Epithelial cell of proximal tubule (primary cell): ENCODE results near the gene PTPRJ. TPM values are rescaled to one million over a fixed set of nuclear protein-coding genes. Genes with fewer than 3 reads are reported as not detected.

Experiments used
- DNase-seq: peaks from one replicate; pipeline ENCODE4 v3.0.0-alpha.2; 2011; ENCODE audit warnings: low read depth
- H3K4me3 ChIP-seq: 2 replicates; pipeline ENCODE4 v1.5.1; 2011; ENCODE audit warnings: low read depth, mild to moderate bottlenecking, low read length
- total RNA-seq: library from RNA; depleted of rRNA; stranded (reverse); fragments of >200 nt; gene quantifications from 2 replicates; pipeline ENCODE4 v1.2.3, GENCODE V29; 2015
- TF ChIP-seq, protein P1 (sequence below): conservative IDR thresholded peaks from 2 replicates; pipeline ENCODE4 v1.5.1; 2012; ENCODE audit warnings: low read depth, mild to moderate bottlenecking, low read length

The PTPRJ gene
- total RNA-seq, 1 donor from 2014 or later = 43.9 TPM

DNA sequence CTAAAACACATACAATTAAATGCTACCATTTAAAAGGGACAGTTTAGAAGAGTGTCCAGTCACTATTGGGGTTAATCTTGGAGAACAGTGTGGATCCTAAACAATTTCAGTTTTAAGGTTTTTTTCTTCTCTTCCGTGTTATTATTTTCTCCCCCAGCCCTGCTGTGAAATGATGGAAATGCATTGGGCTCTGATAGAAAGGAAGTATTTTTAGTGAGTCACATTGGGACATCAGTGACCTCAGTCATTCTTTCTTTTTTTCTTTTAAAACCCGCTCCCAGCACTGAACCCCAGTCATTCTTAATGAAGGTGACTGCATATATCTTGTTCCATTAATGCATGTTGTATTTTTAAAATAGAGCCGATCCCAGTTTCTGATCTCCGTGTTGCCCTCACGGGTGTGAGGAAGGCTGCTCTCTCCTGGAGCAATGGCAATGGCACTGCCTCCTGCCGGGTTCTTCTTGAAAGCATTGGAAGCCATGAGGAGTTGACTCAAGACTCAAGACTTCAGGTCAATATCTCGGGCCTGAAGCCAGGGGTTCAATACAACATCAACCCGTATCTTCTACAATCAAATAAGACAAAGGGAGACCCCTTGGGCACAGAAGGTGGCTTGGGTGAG is 143.0 kb downstream of the PTPRJ start:
- TF ChIP-seq, protein P1, sequence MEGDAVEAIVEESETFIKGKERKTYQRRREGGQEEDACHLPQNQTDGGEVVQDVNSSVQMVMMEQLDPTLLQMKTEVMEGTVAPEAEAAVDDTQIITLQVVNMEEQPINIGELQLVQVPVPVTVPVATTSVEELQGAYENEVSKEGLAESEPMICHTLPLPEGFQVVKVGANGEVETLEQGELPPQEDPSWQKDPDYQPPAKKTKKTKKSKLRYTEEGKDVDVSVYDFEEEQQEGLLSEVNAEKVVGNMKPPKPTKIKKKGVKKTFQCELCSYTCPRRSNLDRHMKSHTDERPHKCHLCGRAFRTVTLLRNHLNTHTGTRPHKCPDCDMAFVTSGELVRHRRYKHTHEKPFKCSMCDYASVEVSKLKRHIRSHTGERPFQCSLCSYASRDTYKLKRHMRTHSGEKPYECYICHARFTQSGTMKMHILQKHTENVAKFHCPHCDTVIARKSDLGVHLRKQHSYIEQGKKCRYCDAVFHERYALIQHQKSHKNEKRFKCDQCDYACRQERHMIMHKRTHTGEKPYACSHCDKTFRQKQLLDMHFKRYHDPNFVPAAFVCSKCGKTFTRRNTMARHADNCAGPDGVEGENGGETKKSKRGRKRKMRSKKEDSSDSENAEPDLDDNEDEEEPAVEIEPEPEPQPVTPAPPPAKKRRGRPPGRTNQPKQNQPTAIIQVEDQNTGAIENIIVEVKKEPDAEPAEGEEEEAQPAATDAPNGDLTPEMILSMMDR = no peak
- no peak overlapping the region for H3K4me3 ChIP-seq
- DNase-seq = no peak

DNA sequence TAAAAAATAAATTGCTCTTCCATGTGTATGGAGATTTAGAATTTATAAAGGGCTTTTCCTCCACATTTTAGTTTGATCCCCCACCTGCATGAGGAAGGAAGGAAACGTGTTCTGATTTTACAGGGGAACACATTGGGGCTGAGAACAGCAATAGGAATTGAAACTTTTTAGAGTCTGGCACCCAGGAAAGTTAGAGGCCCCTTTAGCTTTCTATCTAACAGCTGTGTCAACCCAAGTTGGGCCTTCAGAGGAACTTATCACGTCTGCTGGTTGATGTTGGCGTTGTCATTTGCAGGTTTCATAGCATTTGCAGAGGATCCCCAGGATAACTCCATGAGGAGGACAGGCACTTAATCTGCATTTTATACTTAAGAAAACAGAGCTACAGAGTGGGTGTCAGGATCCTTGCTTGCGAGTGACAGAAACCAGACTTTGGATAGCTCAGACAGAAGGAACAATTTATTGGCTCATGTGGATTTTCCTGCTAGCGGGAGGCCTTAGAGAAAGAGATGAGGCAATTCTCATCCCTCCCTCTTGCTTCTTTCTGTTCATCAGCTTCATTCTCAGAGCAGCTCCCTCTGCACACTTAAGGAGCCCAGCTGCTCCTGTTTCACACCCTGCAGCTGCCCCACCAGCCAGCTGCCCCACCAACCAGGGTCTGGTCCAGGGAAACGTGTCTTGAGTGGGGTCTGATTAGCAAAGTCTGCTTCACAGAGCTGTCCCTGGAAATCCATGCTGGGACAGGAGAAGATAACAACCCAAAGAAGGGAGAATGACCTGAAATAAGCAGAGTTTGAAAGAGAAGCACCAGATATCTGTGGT is 143.8 kb downstream of the PTPRJ start:
- H3K4me3 ChIP-seq = no peak overlapping the region
- no peak for DNase-seq
- TF ChIP-seq, protein P1 = no peak

DNA sequence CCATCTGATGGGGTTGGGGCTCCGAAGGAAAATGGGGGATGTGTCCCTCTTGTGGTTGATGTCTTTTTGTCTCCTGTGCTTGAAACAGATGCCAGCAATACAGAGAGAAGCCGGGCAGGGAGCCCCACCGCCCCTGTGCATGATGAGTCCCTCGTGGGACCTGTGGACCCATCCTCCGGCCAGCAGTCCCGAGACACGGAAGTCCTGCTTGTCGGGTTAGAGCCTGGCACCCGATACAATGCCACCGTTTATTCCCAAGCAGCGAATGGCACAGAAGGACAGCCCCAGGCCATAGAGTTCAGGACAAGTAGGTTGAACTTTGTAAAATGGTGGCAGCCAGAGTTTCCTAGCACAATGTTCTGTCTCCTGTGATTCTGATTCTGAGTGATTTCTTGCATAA is 144.5 kb downstream of the PTPRJ start:
- TF ChIP-seq, protein P1 = no peak
- no peak overlapping the region for H3K4me3 ChIP-seq
- no peak for DNase-seq

DNA sequence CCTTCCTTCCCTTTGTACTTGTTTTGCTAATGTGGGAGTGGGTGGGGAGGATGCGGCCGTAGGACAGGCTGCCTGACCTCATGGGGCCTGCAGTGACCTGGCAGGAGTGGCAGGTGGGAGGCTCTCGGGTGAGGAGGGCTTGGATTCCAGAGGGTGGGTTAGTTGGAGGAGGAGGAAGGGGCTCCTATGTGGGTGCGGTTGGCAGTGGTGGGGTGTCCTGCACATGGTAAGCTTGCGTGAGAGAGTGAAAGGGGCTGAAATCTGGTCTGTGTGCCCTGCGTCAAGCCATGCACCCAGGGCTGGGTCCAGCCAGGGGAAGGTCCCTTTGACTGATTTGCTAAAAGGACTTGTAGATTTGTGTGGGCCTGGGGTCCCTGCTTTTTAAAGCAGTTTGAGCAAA is 145.5 kb downstream of the PTPRJ start:
- no peak for DNase-seq
- TF ChIP-seq, protein P1 = no peak
- H3K4me3 ChIP-seq = no peak overlapping the region

DNA sequence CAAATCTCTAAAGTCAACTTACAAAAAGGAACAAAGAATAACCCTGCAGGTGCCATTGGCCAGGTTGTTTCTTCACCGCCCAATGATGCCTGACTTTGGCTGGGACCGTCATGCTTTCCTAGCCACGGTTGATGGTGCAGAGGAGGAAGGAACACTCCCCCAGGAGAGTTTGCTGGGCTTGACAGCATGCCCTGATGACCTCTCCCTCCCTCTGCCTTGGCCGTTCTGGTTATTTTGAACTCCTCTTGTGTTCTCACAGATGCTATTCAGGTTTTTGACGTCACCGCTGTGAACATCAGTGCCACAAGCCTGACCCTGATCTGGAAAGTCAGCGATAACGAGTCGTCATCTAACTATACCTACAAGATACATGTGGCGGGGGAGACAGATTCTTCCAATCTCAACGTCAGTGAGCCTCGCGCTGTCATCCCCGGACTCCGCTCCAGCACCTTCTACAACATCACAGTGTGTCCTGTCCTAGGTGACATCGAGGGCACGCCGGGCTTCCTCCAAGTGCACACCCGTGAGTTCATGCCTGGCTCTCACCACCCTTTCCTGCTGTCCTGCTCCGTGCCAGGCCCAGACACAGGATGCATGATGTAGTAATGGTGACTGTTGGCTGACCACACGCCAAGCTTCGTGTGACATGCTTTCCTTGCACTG is 147.3 kb downstream of the PTPRJ start:
- TF ChIP-seq, protein P1 = no peak
- DNase-seq = no peak
- H3K4me3 ChIP-seq = no peak overlapping the region

DNA sequence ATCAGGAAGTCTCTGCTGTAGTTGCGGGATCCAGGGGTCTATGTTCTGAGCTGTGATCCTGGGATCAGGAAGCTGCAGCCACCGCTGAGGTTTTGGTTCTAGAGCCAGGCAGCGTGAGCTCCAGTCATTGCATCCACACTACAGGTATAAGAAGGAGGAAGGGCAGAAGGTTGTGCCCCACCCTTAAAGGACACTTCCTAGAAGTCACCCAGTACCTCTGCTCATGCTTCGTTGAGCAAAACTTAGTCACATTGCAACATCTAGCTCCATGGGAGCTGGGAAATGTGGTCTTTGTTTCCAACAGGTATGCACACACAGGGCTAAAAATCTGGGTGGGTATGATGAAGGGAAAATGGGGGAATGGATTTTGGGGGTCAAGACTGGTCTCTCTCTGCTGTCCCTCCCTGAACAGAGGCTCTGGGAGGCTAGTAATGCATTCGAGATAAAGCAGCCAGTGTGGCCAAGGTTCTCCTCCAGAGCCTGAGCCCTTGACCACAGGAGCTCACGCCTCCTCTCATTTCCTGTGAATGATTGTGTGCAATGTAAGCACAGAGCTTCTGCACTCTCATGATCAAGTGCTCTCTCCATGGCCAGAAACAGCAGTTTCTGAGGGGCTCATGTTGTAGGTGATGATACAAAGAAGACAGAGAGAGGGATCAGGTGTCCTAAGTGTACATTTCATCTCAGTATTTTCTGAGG is 149.5 kb downstream of the PTPRJ start:
- H3K4me3 ChIP-seq = no peak overlapping the region
- no peak for DNase-seq
- TF ChIP-seq, protein P1 = no peak
